Stimulated activated CD8-positive, alpha-beta memory T cell treated with anti-CD3 and anti-CD28 coated beads, Interleukin-12 subunit alpha, Interleukin-12 subunit beta, amount 100 ng/mL, for 1 hour (primary cell): ENCODE measurements around the gene SLC13A3.

Experiments used
- DNase-seq: peaks from one replicate; pipeline ENCODE4 v3.0.0-alpha.2; 2020; ENCODE audit warnings: low read depth

SLC13A3 gene

DNA sequence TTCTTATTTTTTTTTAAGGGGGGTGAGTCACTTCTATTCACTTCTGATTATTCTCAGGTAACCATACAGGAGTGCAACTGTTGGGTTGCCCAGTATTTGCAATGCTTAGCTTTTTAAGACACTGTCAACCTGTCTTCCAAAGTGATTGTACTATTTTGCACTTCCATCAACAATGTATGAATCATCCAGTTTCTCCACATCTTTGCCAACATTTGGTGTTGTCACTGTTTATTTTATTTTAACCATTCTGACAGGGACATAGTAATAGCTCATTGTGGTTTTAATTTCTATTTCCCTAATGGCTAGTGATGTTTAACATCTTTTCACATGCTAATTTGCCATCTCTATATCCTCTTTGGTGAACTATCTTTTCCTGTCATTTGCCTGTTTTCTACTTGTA lies 1.4 kb upstream of the SLC13A3 start:
- no peak for DNase-seq

DNA sequence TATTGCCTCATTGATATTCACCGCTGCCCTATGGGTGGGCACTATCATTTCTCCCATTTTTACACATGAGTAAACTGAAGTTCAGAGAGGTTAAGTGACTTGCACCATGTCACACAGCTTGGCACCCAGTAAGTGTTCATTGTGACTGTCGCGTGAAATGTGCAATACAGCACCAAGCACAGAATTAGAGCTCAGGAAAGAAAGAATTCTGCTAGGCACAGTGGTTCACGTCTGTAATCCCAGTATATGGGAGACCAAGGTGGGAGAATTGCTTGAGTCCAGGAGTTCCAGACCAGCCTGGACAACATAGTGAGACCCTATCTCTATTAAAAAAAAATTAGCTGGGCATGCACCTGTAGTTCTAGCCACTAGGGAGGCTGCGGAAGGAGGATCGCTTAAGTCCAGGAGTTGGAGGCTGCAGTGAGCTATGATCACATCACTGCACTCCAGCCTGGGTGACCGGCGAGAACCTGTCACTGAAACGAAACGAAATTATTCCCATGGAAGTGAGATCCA lies 626 bp downstream of the SLC13A3 start:
- DNase-seq, result no peak

DNA sequence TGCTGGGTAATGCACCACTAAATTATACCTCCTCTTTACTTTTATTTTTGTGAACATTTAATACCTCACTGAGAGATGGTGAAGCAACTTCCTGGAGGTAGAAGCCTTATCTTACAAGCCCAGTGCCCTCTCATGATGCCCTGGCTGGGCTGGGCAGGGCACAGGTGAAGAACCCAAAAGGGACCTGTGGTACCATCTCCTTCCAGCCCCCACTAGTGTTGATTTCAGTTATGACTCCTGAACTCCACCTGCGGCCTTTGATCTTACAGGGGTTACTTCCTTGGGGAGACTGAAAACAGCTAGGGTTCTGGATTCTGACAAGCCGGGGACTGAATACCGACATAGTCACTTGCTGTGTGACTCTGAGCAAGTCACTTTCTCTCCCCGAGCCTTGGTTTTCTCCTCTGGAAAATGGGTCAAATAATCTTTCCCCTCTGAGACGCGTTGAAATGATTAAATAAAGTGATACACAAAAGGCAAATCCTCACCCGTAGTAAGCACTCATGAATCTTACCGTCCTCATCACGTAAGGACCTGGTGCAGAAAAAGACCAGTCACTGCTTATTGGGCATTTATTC lies 1.2 kb downstream of the SLC13A3 start:
- no peak for DNase-seq

DNA sequence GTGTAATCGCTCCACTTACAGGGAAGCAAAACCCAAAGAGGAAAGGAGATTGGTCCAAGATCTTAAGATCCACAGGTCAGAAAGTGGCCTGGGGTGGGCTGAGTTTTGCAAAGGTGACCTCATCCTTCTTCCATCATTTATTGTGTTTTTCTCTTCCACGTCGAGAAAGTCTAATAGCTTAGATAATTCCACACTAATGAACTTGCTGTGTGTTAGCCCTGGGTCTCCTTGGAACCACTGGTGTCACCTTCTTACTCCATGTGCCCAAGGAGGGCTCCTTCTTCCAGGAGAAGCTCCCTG lies 1.7 kb downstream of the SLC13A3 start:
- no peak for DNase-seq

DNA sequence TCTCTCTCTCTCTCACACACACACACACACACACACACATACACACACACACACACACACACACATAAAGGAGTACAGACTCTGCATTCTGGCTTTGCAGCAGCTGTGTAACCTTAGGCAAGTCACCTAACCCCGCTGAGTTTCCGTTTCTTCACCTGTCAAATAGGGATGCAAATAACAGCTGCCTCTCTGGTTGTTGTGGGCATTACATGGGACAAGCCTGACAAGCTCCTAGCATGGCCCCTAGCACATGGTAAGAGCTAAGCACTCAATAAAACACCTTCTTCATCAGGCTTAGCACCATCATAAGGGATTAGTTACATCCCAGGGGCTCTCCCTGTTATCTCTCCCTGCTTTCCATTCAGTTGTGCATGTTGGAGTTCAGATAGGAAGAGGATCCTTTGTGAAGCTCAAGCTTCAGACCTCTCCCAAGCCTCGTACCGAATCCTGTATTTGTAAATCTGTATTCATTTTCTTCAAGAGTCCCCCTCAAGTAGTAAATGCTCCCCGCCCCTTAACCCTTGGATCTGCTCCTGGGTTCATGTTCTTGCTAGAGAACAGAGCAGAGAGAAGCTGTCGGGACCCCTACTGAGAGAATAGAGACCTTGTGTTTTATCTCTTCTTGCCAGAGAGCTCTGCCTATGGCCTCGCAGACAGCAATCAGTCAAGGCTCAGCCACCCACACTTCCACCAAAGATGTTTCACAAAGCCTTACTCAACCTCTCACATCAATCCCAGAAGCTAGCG lies 2.2 kb downstream of the SLC13A3 start:
- DNase-seq, result no peak

DNA sequence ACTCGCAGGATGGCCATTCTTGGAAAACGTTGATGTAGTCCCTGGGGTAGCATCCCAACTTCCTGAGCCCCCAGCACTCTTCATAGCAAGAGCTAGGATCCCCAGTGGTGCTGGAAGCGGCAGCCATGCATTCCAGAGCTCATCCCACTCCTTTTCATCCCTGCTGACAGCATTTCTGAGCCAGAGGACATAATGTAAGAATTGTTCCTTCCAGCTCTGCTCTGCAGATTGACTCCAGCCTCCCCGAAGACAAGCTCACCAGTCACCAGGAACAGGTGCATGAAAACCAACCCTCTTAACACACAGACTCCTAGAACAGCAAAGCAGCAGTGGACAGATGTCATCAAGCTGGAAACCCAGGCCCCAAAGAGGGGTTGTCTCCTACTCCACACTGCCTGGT lies 3.8 kb downstream of the SLC13A3 start:
- no peak for DNase-seq

DNA sequence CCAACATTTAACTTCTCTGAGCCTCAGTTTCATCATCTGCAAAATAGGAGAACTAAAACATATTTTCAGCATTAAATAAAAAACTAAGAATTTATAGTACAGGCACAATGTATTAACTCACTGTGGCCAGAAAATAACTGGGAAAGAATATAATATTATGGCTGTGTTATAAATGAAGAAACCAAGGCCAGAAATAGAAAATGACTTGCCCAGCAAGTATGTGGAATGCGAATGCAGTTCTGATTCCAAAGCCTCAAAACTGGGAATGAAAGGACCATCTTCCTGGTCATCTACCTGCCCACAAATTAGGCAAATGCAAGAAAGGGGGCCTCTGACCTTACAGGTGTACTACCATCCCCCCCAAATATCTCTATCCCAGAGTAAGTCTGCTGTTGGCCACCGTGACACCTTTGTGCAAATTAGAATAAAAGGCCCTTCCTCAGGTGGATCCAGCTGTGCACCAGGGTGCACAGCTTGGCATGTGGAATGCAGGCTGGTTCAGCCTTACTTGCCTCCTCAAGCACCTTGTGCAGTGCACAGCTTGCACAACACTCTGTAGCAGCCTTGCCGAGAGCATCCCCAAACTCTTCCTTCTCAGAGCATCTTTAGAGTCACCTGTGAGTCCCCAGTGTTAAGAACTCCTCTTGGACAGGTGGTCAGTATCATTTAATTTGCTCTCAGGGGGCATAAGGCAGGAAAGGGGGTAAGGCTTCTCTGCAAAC lies 4.4 kb downstream of the SLC13A3 start:
- DNase-seq, result no peak

DNA sequence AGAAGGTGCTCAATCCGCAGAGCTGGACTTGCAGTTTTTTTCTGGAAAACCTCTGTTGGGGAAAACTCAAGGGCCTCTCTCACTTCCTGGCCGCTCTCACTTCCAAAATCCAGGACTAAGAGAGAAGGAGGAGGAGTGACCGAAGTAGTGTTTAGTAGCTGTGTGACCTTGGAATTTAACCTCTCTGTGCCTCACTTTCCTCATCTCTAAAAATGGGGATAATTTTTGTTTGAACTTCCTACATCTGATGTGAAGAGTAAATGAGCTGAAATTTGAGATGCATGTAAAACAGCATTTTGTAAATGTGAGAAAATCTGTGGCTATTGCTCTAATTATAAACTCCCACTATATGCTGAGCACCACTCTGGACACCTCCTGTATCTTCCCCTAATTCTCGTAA lies 5.1 kb downstream of the SLC13A3 start:
- DNase-seq, result no peak

DNA sequence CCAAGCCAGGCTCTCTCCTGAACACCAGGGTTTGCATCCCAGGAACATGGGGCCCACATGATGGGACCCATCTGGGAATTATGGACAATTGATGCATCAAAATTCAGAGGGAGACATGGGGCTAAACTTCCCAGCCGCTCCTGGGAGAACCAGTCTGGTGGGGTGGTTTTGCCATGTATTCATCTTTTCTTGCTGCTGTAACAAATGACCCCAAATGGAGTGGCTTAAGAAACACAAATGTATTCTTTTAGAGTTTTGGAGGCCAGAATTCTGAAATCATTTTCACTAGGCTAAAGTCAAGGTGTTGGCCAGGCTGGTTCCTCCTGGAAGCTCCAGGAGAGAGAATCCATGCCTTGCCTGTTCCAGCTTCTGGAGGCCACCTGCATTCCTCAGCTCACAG lies 6.5 kb downstream of the SLC13A3 start:
- no peak for DNase-seq

DNA sequence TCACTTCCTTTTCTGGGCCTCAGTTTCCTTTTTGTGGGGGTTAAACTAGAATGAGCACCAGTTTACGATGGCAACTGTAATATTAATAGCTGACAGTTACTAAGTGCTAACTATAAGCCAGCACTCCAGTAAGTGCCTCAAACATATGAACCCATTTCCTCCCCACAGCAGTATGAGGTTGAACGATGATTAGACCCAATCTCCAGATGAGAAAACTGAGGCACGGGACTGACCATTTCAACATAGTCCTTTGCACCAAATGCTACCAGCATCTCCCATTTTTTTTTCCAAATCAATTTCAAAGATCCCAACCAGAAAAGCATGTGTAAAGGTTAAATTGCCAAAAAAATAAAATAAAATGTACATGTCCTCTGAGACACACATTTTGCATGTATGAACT lies 7.1 kb downstream of the SLC13A3 start:
- DNase-seq, result no peak

DNA sequence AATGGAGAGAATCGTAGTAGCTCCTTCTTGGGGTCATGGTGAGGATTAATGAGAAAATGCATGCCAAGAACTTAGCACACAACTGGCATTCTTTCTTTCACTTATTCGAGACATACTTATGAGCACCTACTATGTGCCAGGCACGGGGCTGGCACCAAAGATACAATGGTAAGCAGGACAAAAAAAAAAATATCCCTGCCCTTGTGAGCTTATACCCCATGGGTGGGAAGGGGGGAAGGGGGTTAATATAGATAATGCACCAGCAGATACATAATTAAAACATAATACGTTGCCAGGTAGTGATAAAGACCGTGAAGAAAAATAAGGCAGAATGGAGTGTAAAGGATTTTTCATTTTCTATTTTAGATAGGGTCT lies 8.3 kb downstream of the SLC13A3 start:
- DNase-seq, result no peak

DNA sequence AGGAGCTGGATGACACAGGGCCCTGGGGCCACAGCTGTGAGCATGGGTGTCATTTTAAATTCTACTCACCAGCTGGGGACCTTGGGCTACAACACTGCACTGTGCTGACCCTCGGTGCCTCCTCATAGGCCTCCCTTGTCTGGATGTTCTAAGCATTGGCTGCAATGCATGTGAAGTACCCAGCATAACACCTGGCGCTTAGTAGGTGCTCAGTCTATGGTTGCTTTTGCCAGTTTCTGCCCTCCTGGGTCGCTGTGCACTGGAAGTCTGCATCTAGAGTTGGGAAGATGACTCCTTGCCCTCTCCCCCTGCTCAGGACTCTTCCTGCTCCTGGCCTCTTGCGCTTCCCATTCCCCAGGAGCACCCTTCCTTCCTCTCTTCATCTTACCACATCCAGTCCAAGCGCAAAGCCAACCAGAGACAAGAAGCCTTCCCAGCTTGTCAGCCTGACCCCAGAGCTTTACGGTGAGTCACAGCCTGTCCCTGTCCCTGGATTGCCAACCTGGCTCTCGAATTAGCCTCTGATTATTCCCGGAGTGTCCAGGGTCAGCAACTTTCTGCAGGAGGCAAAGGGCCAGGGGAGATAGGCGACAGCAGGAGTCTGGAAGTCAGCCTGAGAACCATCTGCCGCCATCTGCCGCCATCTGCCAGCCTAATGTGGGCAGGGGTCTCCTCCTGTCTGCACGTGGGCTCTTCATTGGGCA lies 8.8 kb downstream of the SLC13A3 start:
- no peak for DNase-seq

DNA sequence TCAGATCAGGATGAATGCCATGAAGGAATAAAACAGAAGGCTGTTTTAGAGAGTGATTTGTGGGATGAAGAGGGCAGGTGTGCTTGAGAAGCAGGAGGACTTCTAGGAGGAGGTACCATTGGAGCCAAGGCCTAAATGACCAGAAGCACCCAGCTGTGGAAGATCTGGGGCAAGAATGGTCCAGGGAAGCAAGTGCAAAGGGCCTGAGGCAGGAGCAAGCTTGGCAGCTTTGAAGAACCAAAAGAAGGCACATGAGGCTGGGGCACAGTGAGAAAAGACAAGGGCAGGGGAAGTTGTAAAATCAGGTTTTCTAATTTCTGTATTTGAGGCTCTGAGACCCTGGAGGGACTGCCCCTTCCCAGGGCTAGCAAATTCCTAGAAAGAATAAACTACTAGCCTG lies 9.8 kb downstream of the SLC13A3 start:
- no peak for DNase-seq

DNA sequence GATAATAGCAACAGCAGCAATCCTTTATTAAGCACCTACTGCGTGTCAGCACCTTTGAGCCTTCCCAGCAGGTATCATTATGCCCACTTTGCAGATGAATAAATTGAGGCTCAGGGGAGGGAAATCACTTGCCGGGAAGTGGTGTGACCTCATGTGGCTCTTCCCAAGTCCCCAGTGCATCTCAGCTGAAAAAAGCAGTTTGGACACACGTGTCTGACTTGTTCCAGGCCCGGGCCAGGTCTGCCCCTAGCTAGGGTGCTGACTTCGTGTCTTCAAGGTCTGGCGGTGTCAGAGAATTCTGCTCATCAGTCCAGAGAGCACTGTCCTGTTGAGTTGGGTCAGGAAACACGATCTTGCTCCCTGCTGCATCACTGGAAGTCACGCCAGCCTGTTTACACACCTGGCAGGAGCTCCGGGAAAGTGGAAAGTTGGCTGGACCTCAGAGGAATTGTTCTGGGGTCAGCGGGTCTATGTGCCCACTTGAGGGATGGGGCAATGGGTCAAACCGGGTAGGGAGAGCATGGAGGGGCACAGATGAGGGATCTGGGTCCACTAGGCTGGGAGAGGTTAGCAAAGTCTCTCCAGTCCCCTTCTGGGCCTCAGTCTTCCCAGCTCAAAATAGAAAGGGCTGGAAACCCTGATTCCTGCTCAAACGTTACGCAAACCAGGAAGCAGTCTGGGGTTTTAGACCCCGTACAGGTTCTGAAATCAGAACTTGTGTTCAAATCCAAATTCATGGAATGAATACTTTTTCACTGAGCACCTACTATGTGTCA lies 10.5 kb downstream of the SLC13A3 start:
- DNase-seq, result no peak

DNA sequence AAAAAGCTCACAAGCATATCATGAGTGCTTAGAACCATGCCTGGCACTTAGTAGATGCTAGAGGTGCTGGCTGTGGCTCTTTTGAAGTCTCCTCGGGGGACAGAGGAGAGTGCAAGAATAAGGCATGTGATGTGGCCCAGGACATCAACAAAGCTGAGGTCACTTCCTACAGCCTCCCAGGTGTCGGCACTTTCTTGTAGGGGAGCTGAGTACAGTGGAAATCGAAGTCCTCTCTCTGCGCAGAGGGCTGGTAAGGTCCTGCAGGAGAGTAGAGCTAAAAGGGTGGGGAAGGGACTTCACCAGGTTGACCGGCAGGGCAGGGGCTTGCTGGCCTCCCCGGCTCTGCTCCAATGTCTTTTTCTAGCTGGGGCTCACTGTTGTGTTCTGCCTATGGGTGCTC lies 11.2 kb downstream of the SLC13A3 start:
- DNase-seq, result no peak

DNA sequence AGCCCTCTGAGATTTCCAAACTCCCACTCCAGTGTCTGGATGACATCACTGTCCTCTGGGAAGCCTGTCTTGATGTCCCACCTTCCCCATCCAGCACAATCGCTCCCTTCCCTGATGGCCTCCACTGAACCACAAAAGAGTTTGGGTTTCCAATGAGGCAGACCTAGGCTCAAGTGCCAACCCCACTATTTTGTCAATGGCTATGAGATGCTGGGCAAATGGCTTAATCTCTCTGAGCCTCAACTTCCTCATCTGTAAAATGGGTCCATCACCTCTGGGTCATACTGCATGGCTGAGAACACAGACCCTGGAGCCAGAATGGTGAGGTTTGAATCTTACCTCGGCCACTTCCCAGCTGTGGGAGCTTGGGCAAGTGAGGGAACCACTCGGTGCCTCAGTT lies 11.7 kb downstream of the SLC13A3 start:
- no peak for DNase-seq

DNA sequence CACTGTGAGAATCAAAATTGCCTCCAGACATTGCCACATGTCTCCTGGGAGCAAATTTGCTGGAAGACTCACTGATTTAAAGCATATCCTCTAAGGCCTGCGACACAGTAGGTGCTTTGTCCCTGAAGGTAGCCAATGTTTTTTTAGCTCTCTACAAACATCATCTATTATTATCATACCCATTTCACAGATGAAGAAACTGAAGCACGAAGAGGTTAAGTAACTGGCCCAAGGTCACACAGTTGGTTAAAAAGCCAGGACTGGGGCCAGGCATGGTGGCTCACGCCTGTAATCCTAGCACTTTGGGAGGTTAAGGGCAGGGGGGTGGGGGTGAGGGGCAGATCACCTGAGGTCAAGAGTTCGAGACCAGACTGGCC lies 12.4 kb downstream of the SLC13A3 start:
- DNase-seq, result no peak

DNA sequence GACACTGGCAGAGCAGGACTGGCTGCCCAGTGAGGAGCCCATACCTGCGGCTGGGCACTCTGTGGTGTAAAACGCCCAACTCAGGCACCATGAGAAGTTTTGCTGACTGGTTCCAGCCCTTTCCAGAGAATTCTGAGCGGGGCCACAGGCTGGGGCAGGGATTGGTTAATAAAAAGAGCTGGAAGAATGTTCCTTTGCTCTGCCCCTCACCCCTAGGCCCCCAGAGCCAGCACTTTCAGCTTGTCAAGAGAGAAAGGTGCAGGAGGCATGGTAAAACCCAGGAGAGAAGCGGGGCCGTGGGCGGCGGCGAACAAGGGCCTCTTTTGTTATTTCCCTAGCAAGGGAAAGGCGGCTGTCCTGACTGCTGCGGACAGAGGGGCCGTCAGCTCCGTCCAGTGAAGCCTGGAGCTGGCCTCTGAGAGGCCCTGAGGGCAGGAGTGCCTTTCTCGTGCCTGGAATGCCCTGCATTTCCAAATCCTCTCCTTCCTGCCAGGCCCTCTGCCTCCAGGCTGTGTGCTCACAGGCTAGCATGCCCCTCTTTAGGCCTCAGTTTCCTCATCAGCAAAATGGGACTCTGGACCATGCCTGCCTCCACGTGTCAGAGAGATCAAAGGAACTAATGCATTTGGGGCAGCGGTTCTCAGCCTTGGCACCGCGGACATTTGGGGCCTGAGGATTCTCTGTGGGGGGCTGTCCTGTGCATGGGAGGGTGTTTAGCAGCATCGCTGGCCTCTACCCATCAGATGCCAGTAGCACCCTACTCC lies 12.9 kb downstream of the SLC13A3 start:
- no peak for DNase-seq

DNA sequence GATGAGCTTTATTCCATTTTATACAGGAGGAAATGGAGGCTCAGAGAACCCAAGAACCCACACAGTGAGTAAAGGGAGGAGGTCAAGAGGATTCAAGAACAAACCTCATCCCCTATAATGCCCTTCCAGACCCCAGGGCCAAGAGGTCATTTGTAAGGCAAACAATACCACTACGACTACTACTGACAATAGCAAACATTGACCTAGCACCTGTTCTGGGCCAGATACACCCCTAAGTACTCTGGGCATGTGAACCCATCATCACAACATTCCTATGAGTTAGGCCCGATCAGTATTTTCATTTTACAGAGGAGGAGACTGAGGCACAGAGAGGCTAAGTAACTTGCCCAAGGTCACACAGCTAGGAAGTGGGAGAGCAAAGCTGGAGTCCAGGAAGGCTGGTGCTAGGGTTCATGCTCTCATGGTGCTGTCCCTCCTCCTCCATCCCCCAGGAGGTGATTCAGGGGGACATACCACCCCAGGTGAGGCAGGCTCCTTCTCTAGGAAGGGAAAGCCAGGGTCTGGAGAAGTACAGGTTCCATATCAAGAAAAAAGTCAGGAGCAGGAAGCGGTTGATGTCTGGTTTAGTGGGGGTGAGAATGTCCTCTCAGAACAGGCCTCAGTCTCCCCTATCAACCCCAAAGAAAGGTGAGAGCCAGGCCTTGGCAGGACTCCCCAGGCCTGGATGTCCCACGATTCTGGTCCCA lies 13.7 kb downstream of the SLC13A3 start:
- no peak for DNase-seq

DNA sequence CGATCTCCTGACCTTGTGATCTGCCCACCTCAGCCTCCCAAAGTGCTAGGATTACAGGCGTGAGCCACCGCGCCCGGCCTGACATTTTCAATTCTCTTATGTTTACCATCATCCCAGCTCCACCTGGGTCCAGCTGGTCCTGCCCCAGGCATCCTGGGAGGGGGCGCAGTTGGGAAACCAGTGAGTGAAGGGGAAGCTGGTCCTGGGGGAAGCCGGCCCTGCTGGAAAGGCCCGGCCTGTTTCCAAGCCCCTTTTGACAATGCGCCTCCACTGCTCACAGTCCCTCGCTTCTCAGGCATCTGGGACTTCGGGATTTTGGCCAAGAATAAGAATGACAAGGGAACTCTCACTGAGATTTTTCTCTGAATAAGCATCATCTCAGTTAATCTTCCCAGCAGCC lies 14.2 kb downstream of the SLC13A3 start:
- DNase-seq, result no peak

DNA sequence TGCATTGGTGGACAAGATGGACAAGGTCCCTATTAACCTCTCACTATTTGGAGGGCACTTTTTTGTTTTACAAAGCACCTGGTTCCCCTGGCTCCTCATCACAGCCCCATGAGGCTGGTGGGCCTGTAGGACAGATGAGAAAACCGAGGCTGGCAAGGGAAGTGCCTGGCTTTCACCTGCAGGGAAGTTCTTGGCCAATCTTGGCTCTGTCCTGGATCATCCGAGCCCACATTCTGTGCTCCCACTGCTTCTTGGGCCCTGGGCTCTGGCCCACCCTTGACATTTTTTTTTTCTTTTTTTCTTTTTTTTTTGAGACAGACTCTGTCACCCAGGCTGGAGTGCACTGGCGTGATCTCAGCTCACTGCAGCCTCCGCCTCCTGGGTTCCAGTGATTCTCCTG lies 14.7 kb downstream of the SLC13A3 start:
- DNase-seq, result no peak
